Measurements from ENCODE around the gene TMCC1.
"Not testable (repeated sequence)": the region's sequence is repeated elsewhere in the genome, so short reads cannot be mapped to it uniquely, and the experiment has no call there.

The TMCC1 gene

GRCh38 chr3:129613367-129613740, 280.2 kb downstream of the TMCC1 start:
- H3K27ac ChIP-seq = no peak overlapping the region
- TF ChIP-seq CTCF (IDR thresholded peaks at IDR 0.05) (no peak), ZFX (IDR thresholded peaks at IDR 0.05; ENCODE audit: borderline replicate concordance) (no peak)

- no peak overlapping the region for H3K27ac ChIP-seq
- no peak for TF ChIP-seq CTCF (IDR thresholded peaks at IDR 0.05)
- no peak for TF ChIP-seq ZFX (IDR thresholded peaks at IDR 0.05; ENCODE audit: borderline replicate concordance)
Measured at GRCh38 chr3:129612534-129613366, 280.8 kb downstream of the TMCC1 start.

GRCh38 chr3:129611812-129612533, 281.5 kb downstream of the TMCC1 start:
- no peak for TF ChIP-seq CTCF (IDR thresholded peaks at IDR 0.05)
- no peak for TF ChIP-seq ZFX (IDR thresholded peaks at IDR 0.05; ENCODE audit: borderline replicate concordance)
- H3K27ac ChIP-seq = no peak overlapping the region

GRCh38 chr3:129611446-129611800, 282.1 kb downstream of the TMCC1 start:
- TF ChIP-seq CTCF (IDR thresholded peaks at IDR 0.05) (no peak), ZFX (IDR thresholded peaks at IDR 0.05; ENCODE audit: borderline replicate concordance) (no peak)
- no peak overlapping the region for H3K27ac ChIP-seq

- not testable (repeated sequence) for H3K27ac ChIP-seq
Measured at GRCh38 chr3:129610794-129611445, 282.6 kb downstream of the TMCC1 start.

- no peak overlapping the region for H3K27ac ChIP-seq
- no peak for TF ChIP-seq CTCF (IDR thresholded peaks at IDR 0.05)
- TF ChIP-seq ZFX (IDR thresholded peaks at IDR 0.05; ENCODE audit: borderline replicate concordance) = no peak
Measured at GRCh38 chr3:129610276-129610675, 283.2 kb downstream of the TMCC1 start.

GRCh38 chr3:129609591-129610182, 283.8 kb downstream of the TMCC1 start:
- TF ChIP-seq CTCF (IDR thresholded peaks at IDR 0.05) = no peak
- no peak for TF ChIP-seq ZFX (IDR thresholded peaks at IDR 0.05; ENCODE audit: borderline replicate concordance)
- H3K27ac ChIP-seq = no peak overlapping the region

Data from 22Rv1 (cell line).